HG03565 (cell line): ENCODE measurements around the gene RAI1.

Experiments used
- ATAC-seq: cut with Tn5 transposase; IDR thresholded peaks from one replicate; pipeline ENCODE4 v1.9.1; 2021; ENCODE audit warnings: mild to moderate bottlenecking, moderate library complexity; ENCODE audit not compliant: unreplicated experiment

Gene RAI1

GRCh38 chr17:17824119-17824782 lies 143.0 kb downstream of the RAI1 start:
- ATAC-seq = no peak

- no peak for ATAC-seq
These were observed 143.7 kb downstream of the RAI1 start for GRCh38 chr17:17824783-17825614.

DNA sequence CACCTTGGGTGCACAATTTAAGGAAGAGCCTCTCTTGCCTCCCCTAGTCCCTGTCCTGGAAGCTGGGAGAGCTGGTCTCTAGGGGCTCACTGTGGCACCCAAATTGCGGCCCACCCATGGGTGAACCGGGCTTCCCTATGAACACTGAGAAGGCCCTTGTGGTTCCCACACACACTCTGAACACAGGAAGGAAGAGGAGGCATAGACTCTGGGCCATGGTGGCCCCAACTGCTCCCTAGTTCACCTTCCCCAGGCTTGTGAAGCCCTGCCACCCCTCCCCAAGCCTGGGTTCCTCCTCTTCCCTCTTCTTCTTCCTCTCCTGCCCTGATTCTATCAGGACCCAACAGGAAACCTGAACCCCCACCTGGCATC lies 145.1 kb downstream of the RAI1 start:
- ATAC-seq = no peak

- no peak for ATAC-seq
These were observed 145.9 kb downstream of the RAI1 start for GRCh38 chr17:17826942-17827785.

GRCh38 chr17:17827826-17828621 lies 146.8 kb downstream of the RAI1 start:
- ATAC-seq = no peak

DNA sequence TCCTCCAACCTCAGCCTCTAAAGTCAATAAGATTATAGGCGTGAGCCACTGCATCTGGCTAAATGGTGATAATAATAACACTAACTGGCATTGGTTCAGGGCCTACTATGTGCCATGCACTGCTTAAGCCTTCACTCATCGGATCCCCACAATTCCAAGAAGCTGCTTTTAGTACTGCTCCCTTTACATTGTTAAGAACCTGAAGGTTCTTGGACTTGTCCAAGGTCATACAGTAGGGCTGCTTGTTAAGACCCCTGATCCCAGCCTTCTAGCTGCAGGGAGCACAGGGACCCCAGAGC lies 149.0 kb downstream of the RAI1 start:
- ATAC-seq = no peak

GRCh38 chr17:17830740-17831207 lies 149.5 kb downstream of the RAI1 start:
- ATAC-seq = no peak

- ATAC-seq = no peak
These were observed 150.2 kb downstream of the RAI1 start for GRCh38 chr17:17831208-17832031.

- no peak for ATAC-seq
These were observed 150.7 kb downstream of the RAI1 start for GRCh38 chr17:17832032-17832363.

DNA sequence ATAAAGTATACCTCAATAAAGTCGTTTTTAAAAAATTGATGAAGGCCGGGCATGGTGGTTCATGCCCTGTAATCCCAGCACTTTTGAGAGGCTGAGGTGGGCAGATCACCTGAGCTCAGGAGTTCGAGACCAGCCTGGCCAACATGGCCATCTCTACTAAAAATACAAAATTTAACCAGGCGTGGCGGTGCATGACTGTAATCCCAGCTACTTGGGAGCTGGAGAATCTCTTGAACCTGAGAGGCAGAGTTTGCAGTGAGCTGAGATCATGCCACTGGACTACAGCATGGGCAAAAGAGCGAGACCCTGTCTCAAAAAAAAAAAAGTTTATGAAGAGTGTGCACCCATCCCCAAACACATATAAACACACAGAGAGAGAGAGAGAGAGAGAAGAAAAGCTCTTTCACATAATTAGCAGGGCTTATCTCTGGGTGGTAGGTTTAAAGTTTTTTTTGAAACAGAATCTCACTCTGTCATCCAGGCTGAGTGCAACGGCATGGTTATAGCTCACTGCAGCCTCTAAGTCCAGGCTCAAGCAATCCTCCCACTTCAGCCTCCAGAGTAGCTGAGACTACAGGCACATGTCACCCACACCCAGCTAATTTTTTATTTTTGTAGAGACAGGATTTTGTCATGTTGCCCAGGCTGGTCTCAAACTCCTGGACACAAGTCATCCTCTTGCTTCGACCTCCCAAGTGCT lies 152.6 kb downstream of the RAI1 start:
- ATAC-seq = no peak

DNA sequence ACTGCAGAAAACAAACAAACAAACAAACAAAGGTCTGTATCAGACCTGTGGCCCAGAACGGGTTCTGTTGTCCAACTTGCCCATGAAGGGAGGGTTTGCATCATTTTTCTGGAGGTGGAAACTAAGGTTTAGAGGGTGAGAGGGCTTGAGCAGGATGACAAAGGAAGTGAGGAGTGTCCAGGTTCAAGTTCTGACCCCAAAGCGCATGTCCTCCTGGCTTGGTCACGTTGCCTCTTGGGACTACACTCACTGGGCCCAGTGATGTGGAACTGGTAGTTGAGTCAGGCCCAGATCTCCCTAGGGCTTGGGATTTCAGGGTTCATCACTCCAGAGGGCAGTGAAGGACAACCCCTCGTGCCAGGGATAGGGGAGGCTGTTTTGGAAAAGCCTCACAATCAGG lies 153.7 kb downstream of the RAI1 start:
- ATAC-seq = no peak

- ATAC-seq = no peak
These were observed 154.4 kb downstream of the RAI1 start for GRCh38 chr17:17835415-17836249.

- ATAC-seq = peak; percentile 46
These were observed 155.1 kb downstream of the RAI1 start for GRCh38 chr17:17836250-17836817.

DNA sequence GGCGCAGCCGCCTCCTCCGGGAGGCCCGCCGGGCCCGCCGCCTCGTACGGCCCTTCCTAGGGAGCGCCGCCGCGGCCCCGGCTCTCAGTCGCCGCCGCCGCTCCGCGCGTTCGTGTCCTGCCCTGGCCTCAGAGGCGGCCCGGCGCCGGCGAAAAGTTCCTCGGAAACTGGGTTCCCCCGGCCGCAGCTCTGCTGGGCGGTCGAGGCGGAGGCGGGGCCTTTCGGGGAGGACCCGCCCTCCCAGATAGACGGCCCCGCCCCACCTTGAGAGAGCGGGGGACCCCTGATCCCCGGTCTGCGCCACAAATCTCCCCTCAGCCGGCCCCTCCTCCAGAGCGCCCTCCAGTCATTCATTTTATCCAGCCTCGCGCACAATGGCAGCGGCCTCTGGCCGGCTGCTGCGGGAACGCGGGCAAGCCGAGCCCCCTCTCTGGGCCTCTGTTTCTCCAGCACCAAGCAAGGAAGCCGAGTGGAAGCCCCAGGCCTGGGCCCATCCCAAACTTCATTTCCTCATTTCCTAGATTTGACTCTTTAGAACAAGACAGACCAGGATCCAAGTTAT lies 155.6 kb downstream of the RAI1 start, which contains the start of gene SREBF1:
Gene SREBF1 (minus strand): TSS at position 169 of the 562 bp plus-strand sequence. CDS start 169 bp downstream, outside the sequence.
- ATAC-seq = peak; percentile 4

- ATAC-seq = no peak
These were observed 156.1 kb downstream of the RAI1 start for GRCh38 chr17:17837380-17837821.

- no peak for ATAC-seq
These were observed 157.0 kb downstream of the RAI1 start for GRCh38 chr17:17837966-17838962.
